Measurements from ENCODE around the gene SLC39A11.
A peak's percentile ranks its signal among the peaks of the same experiment; 100 is the strongest.

Gene SLC39A11

GRCh38 chr17:73017658-73018057 lies 74.8 kb downstream of the SLC39A11 start:
- H3K36me3 ChIP-seq (replicated peaks; ENCODE audit: low read depth, low read length) = peaks cover 13% of the 10 kb centered on the region
- peaks cover 31% of the 10 kb centered on the region for H3K4me1 ChIP-seq (ENCODE audit: low read length)
- no peaks in the 10 kb centered on the region for H3K79me2 ChIP-seq (ENCODE audit: low read length)
- no peak overlapping the region for H2AFZ ChIP-seq (ENCODE audit: low read depth, low read length)
- peaks cover 14% of the 10 kb centered on the region; the same call in 1 of the 2 replicates for H3K9me3 ChIP-seq (ENCODE audit: insufficient read depth, low read length)
- no peaks in the 10 kb centered on the region for H4K20me1 ChIP-seq (ENCODE audit: insufficient read depth, low read length)
- no peak overlapping the region for H3K4me3 ChIP-seq (ENCODE audit: low read length)
- H3K4me2 ChIP-seq (ENCODE audit: low read length) = no peak overlapping the region
- H3K27me3 ChIP-seq (ENCODE audit: low read depth, low read length) = no peaks in the 10 kb centered on the region
- H3K9ac ChIP-seq (ENCODE audit: low read length) = no peak overlapping the region
- TF ChIP-seq CTCF (IDR thresholded peaks at IDR 0.05; ENCODE audit: low read depth, low read length) = no peak
- TF ChIP-seq EZH2phosphoT487 (IDR thresholded peaks at IDR 0.05; ENCODE audit: low read depth) = no peak
- H3K27ac ChIP-seq (ENCODE audit: low read length) = no peak overlapping the region

GRCh38 chr17:73015722-73016276 lies 76.7 kb downstream of the SLC39A11 start:
- H3K36me3 ChIP-seq (replicated peaks; ENCODE audit: low read depth, low read length) = peaks cover 13% of the 10 kb centered on the region
- H3K4me3 ChIP-seq (ENCODE audit: low read length) = no peak overlapping the region
- H3K27ac ChIP-seq (ENCODE audit: low read length) = no peak overlapping the region
- H3K79me2 ChIP-seq (ENCODE audit: low read length) = no peaks in the 10 kb centered on the region
- H3K9me3 ChIP-seq (ENCODE audit: insufficient read depth, low read length) = peaks cover 14% of the 10 kb centered on the region; the same call in 1 of the 2 replicates
- no peak overlapping the region for H2AFZ ChIP-seq (ENCODE audit: low read depth, low read length)
- no peaks in the 10 kb centered on the region for H3K27me3 ChIP-seq (ENCODE audit: low read depth, low read length)
- no peak overlapping the region for H3K4me2 ChIP-seq (ENCODE audit: low read length)
- H3K9ac ChIP-seq (ENCODE audit: low read length) = no peak overlapping the region
- TF ChIP-seq EZH2phosphoT487 (IDR thresholded peaks at IDR 0.05; ENCODE audit: low read depth) = no peak
- TF ChIP-seq CTCF (IDR thresholded peaks at IDR 0.05; ENCODE audit: low read depth, low read length) = no peak
- H3K4me1 ChIP-seq (ENCODE audit: low read length) = peaks cover 31% of the 10 kb centered on the region
- H4K20me1 ChIP-seq (ENCODE audit: insufficient read depth, low read length) = no peaks in the 10 kb centered on the region

GRCh38 chr17:73013816-73014663 lies 78.4 kb downstream of the SLC39A11 start:
- Histone ChIP-seq H3K79me2 (ENCODE audit: low read length) (no peaks in the 10 kb centered on the region), H2AFZ (ENCODE audit: low read depth, low read length) (peak overlapping the region; percentile 41; the same call in 1 of the 2 replicates), H3K9ac (ENCODE audit: low read length) (peak overlapping the region; percentile 21; the same call in 1 of the 2 replicates), H3K36me3 (replicated peaks; ENCODE audit: low read depth, low read length) (peaks cover 9% of the 10 kb centered on the region), H3K9me3 (ENCODE audit: insufficient read depth, low read length) (peaks cover 10% of the 10 kb centered on the region; the same call in 1 of the 2 replicates), H3K27ac (ENCODE audit: low read length) (peak overlapping the region; percentile 74), H3K4me2 (ENCODE audit: low read length) (peak overlapping the region; percentile 63), H4K20me1 (ENCODE audit: insufficient read depth, low read length) (no peaks in the 10 kb centered on the region), H3K4me3 (ENCODE audit: low read length) (peak overlapping the region; percentile 31; the same call in 1 of the 2 replicates), H3K27me3 (ENCODE audit: low read depth, low read length) (no peaks in the 10 kb centered on the region), H3K4me1 (ENCODE audit: low read length) (peaks cover 31% of the 10 kb centered on the region)
- TF ChIP-seq EZH2phosphoT487 (IDR thresholded peaks at IDR 0.05; ENCODE audit: low read depth) = no peak
- TF ChIP-seq CTCF (IDR thresholded peaks at IDR 0.05; ENCODE audit: low read depth, low read length) = peak; percentile 25

GRCh38 chr17:73013301-73013700 lies 79.2 kb downstream of the SLC39A11 start:
- Histone ChIP-seq H3K4me3 (ENCODE audit: low read length) (peak overlapping the region; percentile 31; the same call in 1 of the 2 replicates), H3K9me3 (ENCODE audit: insufficient read depth, low read length) (peaks cover 4% of the 10 kb centered on the region; the same call in 1 of the 2 replicates), H3K4me2 (ENCODE audit: low read length) (peak overlapping the region; percentile 63), H3K4me1 (ENCODE audit: low read length) (peaks cover 31% of the 10 kb centered on the region), H3K79me2 (ENCODE audit: low read length) (no peaks in the 10 kb centered on the region), H3K9ac (ENCODE audit: low read length) (peak overlapping the region; percentile 21; the same call in 1 of the 2 replicates), H3K27ac (ENCODE audit: low read length) (peak overlapping the region; percentile 74), H2AFZ (ENCODE audit: low read depth, low read length) (peak overlapping the region; percentile 41; the same call in 1 of the 2 replicates), H4K20me1 (ENCODE audit: insufficient read depth, low read length) (no peaks in the 10 kb centered on the region), H3K36me3 (replicated peaks; ENCODE audit: low read depth, low read length) (peaks cover 6% of the 10 kb centered on the region), H3K27me3 (ENCODE audit: low read depth, low read length) (no peaks in the 10 kb centered on the region)
- TF ChIP-seq CTCF (IDR thresholded peaks at IDR 0.05; ENCODE audit: low read depth, low read length) = no peak
- TF ChIP-seq EZH2phosphoT487 (IDR thresholded peaks at IDR 0.05; ENCODE audit: low read depth) = no peak

Measured in OCI-LY3 (cell line).